ENCODE results near the gene C3orf33. TPM values are rescaled to one million over a fixed set of nuclear protein-coding genes. Genes with fewer than 3 reads are reported as not detected.
A peak's percentile ranks its signal among the peaks of the same experiment; 100 is the strongest.

C3orf33 gene
- total RNA-seq, 1 experiment from 2014 or later: 2.9 TPM

DNA sequence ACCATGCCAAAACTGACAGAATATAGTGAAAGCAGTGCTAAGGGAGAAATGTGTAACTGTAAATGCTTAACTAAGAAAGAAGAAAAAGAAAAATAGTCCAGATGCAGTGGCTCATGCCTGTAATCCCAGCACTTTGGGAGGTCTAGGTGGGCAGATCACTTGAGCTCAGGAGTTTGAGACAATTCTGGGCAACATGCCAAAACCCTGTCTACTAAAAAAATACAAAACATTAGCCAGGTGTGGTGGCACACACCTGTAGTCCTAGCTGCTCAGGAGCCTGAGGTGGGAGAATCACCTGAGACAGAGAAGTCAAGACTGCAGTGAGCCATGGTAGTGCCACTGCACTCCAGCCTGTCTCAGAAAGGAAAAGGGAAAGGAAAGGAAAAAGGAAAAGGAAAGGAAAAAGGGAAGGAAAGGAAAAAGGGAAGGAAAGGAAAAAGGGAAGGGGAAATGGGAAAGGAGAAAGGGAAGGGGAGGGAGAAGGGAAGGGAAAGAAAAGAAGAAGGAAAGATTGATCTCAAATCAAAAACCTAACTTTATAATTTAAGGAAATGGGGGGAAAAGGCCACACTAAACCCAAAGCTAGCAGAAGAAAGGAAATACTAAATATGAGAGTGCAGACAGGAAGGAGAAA lies 20.3 kb downstream of the C3orf33 start:
- no peaks in the 10 kb centered on the region for H3K23me2 ChIP-seq (ENCODE audit: insufficient read length, low read depth, low read length, poor library complexity, severe bottlenecking)
- peaks cover 0 to 6% of the 10 kb centered on the region in 2 experiments; a peak in 3 of 5 replicates for H3K9me3 Mint-ChIP-seq
- DNase-seq: no peak
- H3K4me3 Mint-ChIP-seq: no peak overlapping the region
- no peaks in the 10 kb centered on the region for H3K27me3 ChIP-seq (ENCODE audit: insufficient read depth, low read length)
- H2BK15ac ChIP-seq (ENCODE audit: low read depth, low read length): no peak overlapping the region
- H3K27ac Mint-ChIP-seq: peak overlapping the region in 2 of 3 experiments; percentile 33 to 51; a peak in 1 of 7 replicates
- no peaks in the 10 kb centered on the region for H3K9me3 ChIP-seq (ENCODE audit: control insufficient read depth, low read depth, low read length)
- H3K4me1 ChIP-seq (ENCODE audit: insufficient read depth, low read length): peaks cover 2% of the 10 kb centered on the region; the same call in 1 of the 2 replicates
- H3K27ac ChIP-seq (ENCODE audit: insufficient read length, low read depth, low read length): no peak overlapping the region
- H4K20me1 ChIP-seq (ENCODE audit: control insufficient read depth, insufficient read depth, insufficient read length): no peaks in the 10 kb centered on the region
- no peak overlapping the region for H3K9ac ChIP-seq (ENCODE audit: extremely low read depth, insufficient read length, low read length)
- peaks cover 7% of the 10 kb centered on the region in 2 experiments for H3K4me1 Mint-ChIP-seq
- H4K8ac ChIP-seq (replicated peaks; ENCODE audit: insufficient read length, low read depth, low read length): no peak overlapping the region
- H3K56ac ChIP-seq (ENCODE audit: insufficient read length, low read depth, low read length): no peak overlapping the region
- H2BK120ac ChIP-seq (ENCODE audit: low read depth, low read length, poor library complexity, severe bottlenecking): no peak overlapping the region
- H2BK20ac ChIP-seq (ENCODE audit: low read depth, low read length, poor library complexity, severe bottlenecking): no peak overlapping the region
- H4K91ac ChIP-seq (ENCODE audit: insufficient read length, low read depth, low read length): no peak overlapping the region
- no peak overlapping the region for H2AK5ac ChIP-seq (ENCODE audit: insufficient read length, low read length)
- H3K4me2 ChIP-seq (ENCODE audit: insufficient read depth, insufficient read length, low read length): no peak overlapping the region
- no peaks in the 10 kb centered on the region for H3K27me3 Mint-ChIP-seq (ENCODE audit: low read depth)
- H2BK5ac ChIP-seq (ENCODE audit: insufficient read length, low read length): no peak overlapping the region
- H3K23ac ChIP-seq (ENCODE audit: insufficient read length, low read depth, low read length): no peak overlapping the region
- TF ChIP-seq, protein P1, sequence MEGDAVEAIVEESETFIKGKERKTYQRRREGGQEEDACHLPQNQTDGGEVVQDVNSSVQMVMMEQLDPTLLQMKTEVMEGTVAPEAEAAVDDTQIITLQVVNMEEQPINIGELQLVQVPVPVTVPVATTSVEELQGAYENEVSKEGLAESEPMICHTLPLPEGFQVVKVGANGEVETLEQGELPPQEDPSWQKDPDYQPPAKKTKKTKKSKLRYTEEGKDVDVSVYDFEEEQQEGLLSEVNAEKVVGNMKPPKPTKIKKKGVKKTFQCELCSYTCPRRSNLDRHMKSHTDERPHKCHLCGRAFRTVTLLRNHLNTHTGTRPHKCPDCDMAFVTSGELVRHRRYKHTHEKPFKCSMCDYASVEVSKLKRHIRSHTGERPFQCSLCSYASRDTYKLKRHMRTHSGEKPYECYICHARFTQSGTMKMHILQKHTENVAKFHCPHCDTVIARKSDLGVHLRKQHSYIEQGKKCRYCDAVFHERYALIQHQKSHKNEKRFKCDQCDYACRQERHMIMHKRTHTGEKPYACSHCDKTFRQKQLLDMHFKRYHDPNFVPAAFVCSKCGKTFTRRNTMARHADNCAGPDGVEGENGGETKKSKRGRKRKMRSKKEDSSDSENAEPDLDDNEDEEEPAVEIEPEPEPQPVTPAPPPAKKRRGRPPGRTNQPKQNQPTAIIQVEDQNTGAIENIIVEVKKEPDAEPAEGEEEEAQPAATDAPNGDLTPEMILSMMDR (conservative IDR thresholded peaks at IDR 0.05): no peak
- no peak overlapping the region for H3K4ac ChIP-seq (ENCODE audit: low read depth, low read length)
- no peak overlapping the region for H4K5ac ChIP-seq (ENCODE audit: insufficient read length, low read depth, low read length)
- H2AFZ ChIP-seq (ENCODE audit: low read length): no peak overlapping the region
- H3K18ac ChIP-seq (ENCODE audit: insufficient read length, low read depth, low read length): no peak overlapping the region
- peaks cover 9 to 10% (median 9%) of the 10 kb centered on the region in 3 experiments for H3K36me3 Mint-ChIP-seq (ENCODE audit: insufficient read depth in 1 of 3, low read depth in 3 of 3)
- H3K14ac ChIP-seq (ENCODE audit: insufficient read depth, low read length): no peak overlapping the region
- H3T11ph ChIP-seq (ENCODE audit: low read length): no peak overlapping the region
- H3K79me2 ChIP-seq (ENCODE audit: insufficient read depth, low read length): no peaks in the 10 kb centered on the region
- no peaks in the 10 kb centered on the region for H3K79me1 ChIP-seq (ENCODE audit: insufficient read depth, low read depth, low read length, poor library complexity, severe bottlenecking)
- H2BK12ac ChIP-seq (ENCODE audit: insufficient read length, low read depth, low read length): no peak overlapping the region
